ENCODE measurements around the gene TMPRSS6. TPM values are rescaled to one million over a fixed set of nuclear protein-coding genes. Genes with fewer than 3 reads are reported as not detected.

Gene TMPRSS6
- polyA plus RNA-seq, 1 experiment = not detected

GRCh38 chr22:37062702-37063381 is 46.7 kb downstream of the TMPRSS6 start:
- no peak for DNase-seq (ENCODE audit: low read depth)
- TF ChIP-seq, protein P1, sequence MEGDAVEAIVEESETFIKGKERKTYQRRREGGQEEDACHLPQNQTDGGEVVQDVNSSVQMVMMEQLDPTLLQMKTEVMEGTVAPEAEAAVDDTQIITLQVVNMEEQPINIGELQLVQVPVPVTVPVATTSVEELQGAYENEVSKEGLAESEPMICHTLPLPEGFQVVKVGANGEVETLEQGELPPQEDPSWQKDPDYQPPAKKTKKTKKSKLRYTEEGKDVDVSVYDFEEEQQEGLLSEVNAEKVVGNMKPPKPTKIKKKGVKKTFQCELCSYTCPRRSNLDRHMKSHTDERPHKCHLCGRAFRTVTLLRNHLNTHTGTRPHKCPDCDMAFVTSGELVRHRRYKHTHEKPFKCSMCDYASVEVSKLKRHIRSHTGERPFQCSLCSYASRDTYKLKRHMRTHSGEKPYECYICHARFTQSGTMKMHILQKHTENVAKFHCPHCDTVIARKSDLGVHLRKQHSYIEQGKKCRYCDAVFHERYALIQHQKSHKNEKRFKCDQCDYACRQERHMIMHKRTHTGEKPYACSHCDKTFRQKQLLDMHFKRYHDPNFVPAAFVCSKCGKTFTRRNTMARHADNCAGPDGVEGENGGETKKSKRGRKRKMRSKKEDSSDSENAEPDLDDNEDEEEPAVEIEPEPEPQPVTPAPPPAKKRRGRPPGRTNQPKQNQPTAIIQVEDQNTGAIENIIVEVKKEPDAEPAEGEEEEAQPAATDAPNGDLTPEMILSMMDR (IDR thresholded peaks at IDR 0.05; ENCODE audit: insufficient read depth, low read depth, low read length) = no peak
- Histone ChIP-seq H3K4me3 (ENCODE audit: low read depth, low read length) (no peak overlapping the region), H3K27me3 (ENCODE audit: control insufficient read depth, insufficient read depth, low read length) (peaks cover under 1% of the 10 kb centered on the region), H3K36me3 (ENCODE audit: control insufficient read depth, insufficient read depth, low read length) (peaks cover under 1% of the 10 kb centered on the region; the same call in 1 of the 2 replicates)
- ChIA-PET CTCF (no interaction called here), POLR2A (no interaction called here)

GRCh38 chr22:37062376-37062675 is 47.2 kb downstream of the TMPRSS6 start:
- ChIA-PET POLR2A (no interaction called here), CTCF (interaction anchor here (0.6 kb wide), 1 partner anchor 97 kb away, joined by 3 read pairs; no protein-coding TSS in a partner anchor)
- H3K27me3 ChIP-seq (ENCODE audit: control insufficient read depth, insufficient read depth, low read length) = no peaks in the 10 kb centered on the region
- TF ChIP-seq, protein P1 (IDR thresholded peaks at IDR 0.05; ENCODE audit: insufficient read depth, low read depth, low read length) = no peak
- H3K4me3 ChIP-seq (ENCODE audit: low read depth, low read length) = no peak overlapping the region
- peaks cover 2% of the 10 kb centered on the region; the same call in 1 of the 2 replicates for H3K36me3 ChIP-seq (ENCODE audit: control insufficient read depth, insufficient read depth, low read length)
- DNase-seq (ENCODE audit: low read depth) = no peak

GRCh38 chr22:37061611-37062375 is 47.7 kb downstream of the TMPRSS6 start:
- POLR2A ChIA-PET = no interaction called here
- Histone ChIP-seq H3K4me3 (ENCODE audit: low read depth, low read length) (no peak overlapping the region), H3K36me3 (ENCODE audit: control insufficient read depth, insufficient read depth, low read length) (peaks cover 4% of the 10 kb centered on the region; the same call in 1 of the 2 replicates), H3K27me3 (ENCODE audit: control insufficient read depth, insufficient read depth, low read length) (no peaks in the 10 kb centered on the region)
- no peak for DNase-seq (ENCODE audit: low read depth)
- TF ChIP-seq, protein P1 (IDR thresholded peaks at IDR 0.05; ENCODE audit: insufficient read depth, low read depth, low read length) = no peak
- CTCF ChIA-PET = interaction anchor here (0.6 to 0.8 kb wide), 3 partner anchors 15 to 97 kb away, joined by 3 read pairs; no protein-coding TSS in a partner anchor

DNA sequence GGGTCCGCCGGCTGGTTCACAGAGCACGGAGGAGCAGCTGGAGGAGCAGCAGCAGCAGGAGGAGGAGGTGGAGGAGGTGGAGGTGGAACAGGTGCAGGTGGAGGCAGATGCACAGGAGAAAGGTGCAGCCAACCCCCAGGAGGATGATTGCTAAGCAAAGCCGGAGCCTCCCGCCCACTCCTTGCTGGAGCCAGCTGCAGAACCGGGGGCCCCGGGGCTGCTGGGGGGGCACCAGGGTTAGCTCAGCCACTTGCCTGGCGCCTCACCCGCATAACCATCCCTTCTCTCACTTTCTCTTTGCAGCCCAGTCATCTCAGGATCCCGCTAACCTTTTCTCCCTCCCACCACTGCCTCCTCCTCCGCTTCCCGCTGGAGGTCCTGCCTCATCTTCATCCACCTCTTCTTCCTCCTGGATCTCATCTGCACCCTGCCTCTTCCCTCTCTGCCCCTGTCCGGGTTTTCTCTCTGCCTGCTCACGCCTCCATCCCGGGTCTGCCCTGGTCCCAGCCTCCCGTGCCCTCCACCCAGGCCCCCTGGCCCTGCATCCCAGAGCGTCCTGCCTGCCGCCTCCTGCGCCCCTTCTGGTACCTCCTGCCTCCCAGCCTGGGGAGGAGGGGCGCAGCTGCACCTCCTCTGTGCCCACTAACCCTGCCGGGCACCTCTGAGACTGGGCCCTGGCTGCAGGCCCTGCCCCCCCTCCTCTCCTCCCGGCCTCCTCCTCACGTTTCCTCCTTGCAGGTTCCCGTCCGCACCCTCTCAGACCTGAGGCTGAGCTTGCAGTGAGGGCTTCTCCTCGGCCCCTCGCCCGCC is 48.5 kb downstream of the TMPRSS6 start:
- TF ChIP-seq, protein P1 (IDR thresholded peaks at IDR 0.05; ENCODE audit: insufficient read depth, low read depth, low read length) = no peak
- Histone ChIP-seq H3K27me3 (ENCODE audit: control insufficient read depth, insufficient read depth, low read length) (no peaks in the 10 kb centered on the region), H3K36me3 (ENCODE audit: control insufficient read depth, insufficient read depth, low read length) (peaks cover 4% of the 10 kb centered on the region), H3K4me3 (ENCODE audit: low read depth, low read length) (no peak overlapping the region)
- no peak for DNase-seq (ENCODE audit: low read depth)
- CTCF ChIA-PET = interaction anchor here (0.7 to 0.8 kb wide), 2 partner anchors 15 to 16 kb away, joined by 3 read pairs; no protein-coding TSS in a partner anchor
- POLR2A ChIA-PET = no interaction called here

Data from BJ (cell line).